HG02970 (cell line): ENCODE data around the gene PITPNB.

ENCODE experiments used
- ATAC-seq: cut with Tn5 transposase; IDR thresholded peaks from one replicate; pipeline ENCODE4 v1.9.1; 2021; ENCODE audit warnings: mild to moderate bottlenecking, moderate library complexity, moderate number of reproducible peaks; ENCODE audit not compliant: unreplicated experiment, low FRiP score

Gene PITPNB

GRCh38 chr22:27809700-27810608 is 109.1 kb downstream of the PITPNB start:
- no peak for ATAC-seq

DNA sequence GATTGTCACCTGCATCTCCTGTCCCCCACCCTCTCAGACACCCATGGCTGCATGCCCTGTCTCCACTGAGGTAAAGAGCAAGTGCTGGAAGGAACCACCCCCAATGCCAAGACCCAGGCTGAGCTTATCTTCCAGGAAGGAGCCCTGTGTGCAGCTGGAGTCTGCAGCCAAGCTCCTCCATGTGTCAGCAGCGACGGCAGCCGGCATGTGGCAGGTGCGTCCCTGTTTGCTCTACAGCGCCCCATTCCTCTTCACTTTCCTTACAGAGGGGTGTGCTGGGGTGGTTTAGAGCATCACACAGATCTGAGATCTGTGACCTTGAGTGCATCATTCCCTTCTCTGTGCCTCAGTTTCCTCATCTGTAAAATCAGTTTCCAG is 109.8 kb downstream of the PITPNB start:
- no peak for ATAC-seq

DNA sequence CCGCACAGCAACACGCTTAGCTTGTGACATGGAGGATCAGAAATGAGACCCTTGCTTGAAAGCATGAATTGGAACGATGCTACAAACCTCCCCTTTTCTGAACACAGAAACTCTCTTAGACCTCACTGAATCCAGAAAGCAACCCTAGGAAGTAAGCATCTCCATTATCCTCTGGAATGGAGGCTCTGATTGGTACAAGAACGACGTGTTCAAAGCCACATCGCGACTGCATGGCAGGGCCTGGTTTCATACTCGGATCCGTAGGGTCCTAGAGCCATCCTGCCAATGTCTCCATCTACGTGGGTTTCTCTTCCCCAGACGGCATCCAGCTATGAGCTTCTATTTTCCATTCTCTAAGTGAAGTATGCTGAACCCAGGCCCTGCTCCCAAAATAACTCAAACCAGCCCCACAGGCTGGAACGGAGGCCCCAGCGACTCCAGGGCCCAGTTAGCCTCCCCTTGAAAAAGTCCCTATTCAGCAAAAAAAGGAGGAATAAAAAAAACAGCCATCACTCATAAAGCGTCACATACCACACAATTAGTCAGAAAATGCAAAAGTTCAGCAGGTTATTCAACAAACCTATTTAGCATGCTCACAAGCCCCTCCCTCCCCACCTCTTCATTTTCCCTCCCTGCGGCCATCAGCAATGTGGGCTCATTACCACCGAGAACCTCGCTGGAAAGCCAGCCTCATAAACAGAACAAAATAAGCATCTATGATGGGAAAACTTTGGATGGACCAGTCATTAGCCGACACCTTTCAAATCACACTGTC is 110.4 kb downstream of the PITPNB start:
- no peak for ATAC-seq

DNA sequence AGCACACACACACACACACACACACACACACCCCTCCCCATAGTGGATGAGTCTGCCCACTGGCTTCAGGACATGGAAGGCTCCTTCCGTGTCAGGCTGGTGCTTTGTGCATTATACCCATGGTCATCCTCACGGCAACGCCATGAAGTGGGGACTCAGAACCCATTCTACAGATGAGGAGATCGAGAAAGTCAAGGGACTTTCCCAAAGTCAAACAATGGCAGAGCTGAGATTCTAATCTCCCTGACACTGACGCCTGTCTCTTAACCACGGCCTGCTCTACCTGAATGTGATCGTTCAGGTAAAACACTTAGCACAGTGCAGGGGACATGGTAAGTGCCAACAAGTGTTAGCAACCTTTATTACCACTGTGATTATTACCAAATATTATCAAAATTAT is 113.2 kb downstream of the PITPNB start:
- ATAC-seq, result no peak

- no peak for ATAC-seq
Measured at GRCh38 chr22:27804470-27805297, 114.4 kb downstream of the PITPNB start.

- ATAC-seq, result no peak
Measured at GRCh38 chr22:27803841-27804415, 115.1 kb downstream of the PITPNB start.

GRCh38 chr22:27802346-27803073 is 116.5 kb downstream of the PITPNB start:
- no peak for ATAC-seq
